Endothelial cell of umbilical vein (primary cell): ENCODE data around the gene IL4I1. TPM values are rescaled to one million over a fixed set of nuclear protein-coding genes. Genes with fewer than 3 reads are reported as not detected.

ENCODE experiments used
- BruUV-seq: library from RNA; stranded (reverse); fragments of 400-500 nt; replicated peaks from 2 replicates; lab custom pipeline; 2021; lab: Mats Ljungman, UMichigan
- CTCF ChIA-PET: fragments of 300-600, 350-600 bp; sonication (Branson Sonifier 250); formaldehyde crosslinking; loops from one replicate; lab custom pipeline; 2021; ENCODE audit warnings: antibody characterized with exemption, inconsistent platforms; lab: Charles Lee
- POLR2A ChIA-PET: fragments of 300-600, 350-600 bp; sonication (Branson Sonifier 250); formaldehyde crosslinking; loops from one replicate; lab custom pipeline; 2021; ENCODE audit warnings: antibody characterized with exemption, inconsistent platforms; lab: Charles Lee
- DNase-seq: peaks from one replicate; pipeline ENCODE4 v3.0.0-alpha.2; 2011; ENCODE audit warnings: low read depth, low spot score
- FAIRE-seq: peaks from 2 replicates; lab custom pipeline; 2011; peaks lifted over from hg19 to GRCh38; lab: Jason Lieb, UNC
- H2AFZ ChIP-seq: 2 replicates; pipeline ENCODE4 v1.6.0; 2012; ENCODE audit warnings: low read depth, low read length, control low read depth, inconsistent platforms
- H3K27ac ChIP-seq: 2 replicates; pipeline ENCODE4 v1.5.1; 2011; ENCODE audit warnings: low read depth, mild to moderate bottlenecking, control low read depth, low read length, moderate library complexity; ENCODE audit not compliant: insufficient read depth
- H3K27me3 ChIP-seq, 2 experiments: 2 replicates each; pipeline versions ENCODE4 v1.6.0 to v1.6.1; 2011; ENCODE audit warnings: low read length in 2 of 2, mixed read lengths in 1 of 2; ENCODE audit not compliant: control insufficient read depth in 2 of 2, insufficient read depth in 2 of 2
- H3K36me3 ChIP-seq, 2 experiments: 2 replicates in 1 of 2; 3 replicates in 1 of 2; pipeline ENCODE4 v1.5.1; 2011; ENCODE audit warnings: low read length in 2 of 2, mild to moderate bottlenecking in 1 of 2, moderate library complexity in 1 of 2; ENCODE audit not compliant: control insufficient read depth in 2 of 2, insufficient read depth in 2 of 2; ENCODE audit errors: extremely low read depth in 1 of 2
- H3K4me1 ChIP-seq: 3 replicates; pipeline ENCODE4 v1.5.1; 2011; ENCODE audit warnings: mild to moderate bottlenecking, low read length; ENCODE audit not compliant: control insufficient read depth, insufficient read depth; ENCODE audit errors: extremely low read depth
- H3K4me2 ChIP-seq: 2 replicates; pipeline ENCODE4 v1.6.1; 2011; ENCODE audit warnings: low read length, control low read depth, mixed read lengths; ENCODE audit not compliant: insufficient read depth
- H3K4me3 ChIP-seq, 3 experiments: fragments of 200-600 bp in 1 of 3; sonication (generic), shearing (Covaris generic) in 1 of 3; replicated peaks in 1 of 3; 2 replicates each; pipeline ENCODE4 v1.5.1; 2011 to 2016; ENCODE audit warnings: control low read depth in 3 of 3, low read length in 3 of 3, mild to moderate bottlenecking in 2 of 3, inconsistent platforms in 1 of 3, low read depth in 1 of 3, moderate library complexity in 1 of 3; ENCODE audit not compliant: insufficient read depth in 1 of 3
- H3K79me2 ChIP-seq: 2 replicates; pipeline ENCODE4 v1.6.0; 2012; ENCODE audit warnings: low read length, inconsistent platforms; ENCODE audit not compliant: control insufficient read depth, insufficient read depth
- H3K9ac ChIP-seq: replicated peaks from 2 replicates; pipeline ENCODE3; 2011; ENCODE audit warnings: low read length, control low read depth; ENCODE audit not compliant: insufficient read depth; ENCODE audit errors: extremely low read depth
- H3K9me1 ChIP-seq: replicated peaks from 3 replicates; pipeline ENCODE4 v1.6.0; 2011; ENCODE audit warnings: mild to moderate bottlenecking, low read length; ENCODE audit not compliant: control insufficient read depth, insufficient read depth; ENCODE audit errors: extremely low read depth
- H3K9me3 ChIP-seq: replicated peaks from 2 replicates; pipeline ENCODE4 v1.5.1; 2012; ENCODE audit warnings: low read length, inconsistent platforms; ENCODE audit not compliant: control insufficient read depth, insufficient read depth
- H4K20me1 ChIP-seq: replicated peaks from 2 replicates; pipeline ENCODE3; 2011; ENCODE audit warnings: mild to moderate bottlenecking, low read length; ENCODE audit not compliant: control insufficient read depth, insufficient read depth; ENCODE audit errors: extremely low read depth
- CTCF ChIP-seq, 2 donors: IDR thresholded peaks; 1 replicate in 1 of 2; 2 replicates in 1 of 2; pipeline ENCODE4 v1.5.1; 2011; ENCODE audit warnings: low read length in 2 of 2, mild to moderate bottlenecking in 2 of 2, moderate library complexity in 2 of 2, control low read depth in 1 of 2, inconsistent platforms in 1 of 2, low read depth in 1 of 2; ENCODE audit not compliant: insufficient read depth in 1 of 2; ENCODE audit errors: extremely low read depth in 1 of 2
- EZH2 ChIP-seq: IDR thresholded peaks from 2 replicates; pipeline ENCODE4 v1.6.1; 2012; ENCODE audit warnings: borderline replicate concordance, low read depth, mild to moderate bottlenecking, moderate library complexity, low read length, inconsistent platforms; ENCODE audit not compliant: severe bottlenecking
- FOS ChIP-seq: IDR thresholded peaks from 2 replicates; pipeline ENCODE4 v1.6.1; 2011; ENCODE audit warnings: mild to moderate bottlenecking, low read length, moderate library complexity, borderline replicate concordance; ENCODE audit not compliant: insufficient read depth
- GATA2 ChIP-seq: IDR thresholded peaks from 2 replicates; pipeline ENCODE4 v1.7.0; 2011; ENCODE audit warnings: low read depth, mild to moderate bottlenecking, moderate library complexity, mixed read lengths, low read length; ENCODE audit not compliant: insufficient read length, insufficient read depth
- JUN ChIP-seq: IDR thresholded peaks from 2 replicates; pipeline ENCODE4 v1.6.1; 2011; ENCODE audit warnings: borderline replicate concordance, low read depth; ENCODE audit not compliant: insufficient read length, insufficient read depth
- MAX ChIP-seq: IDR thresholded peaks from 2 replicates; pipeline ENCODE4 v1.6.1; 2011; ENCODE audit not compliant: insufficient read depth, insufficient read length
- MYC ChIP-seq: IDR thresholded peaks from one replicate; pipeline ENCODE4 v1.6.1; 2011; ENCODE audit warnings: mild to moderate bottlenecking, low read depth, low read length
- POLR2A ChIP-seq: IDR thresholded peaks from 2 replicates; pipeline ENCODE4 v1.6.1; 2012; ENCODE audit warnings: low read depth, mild to moderate bottlenecking, control low read depth, low read length
- POLR2AphosphoS5 ChIP-seq: IDR thresholded peaks from 2 replicates; pipeline ENCODE4 v1.6.1; 2012; ENCODE audit warnings: low read depth, mild to moderate bottlenecking, control low read depth, low read length, moderate library complexity; ENCODE audit not compliant: insufficient read depth
- dilution Hi-C: fragments of 300-500 bp; cut with MboI; formaldehyde crosslinking; loops from one replicate; pipeline ENCODE4 v1.15.0; 2019; ENCODE audit warnings: low sequenced_read_pairs; ENCODE audit not compliant: extremely low pct_ligation_motif_present
- intact Hi-C: fragments of 100-400 bp; cut with micrococcal nuclease; formaldehyde crosslinking; loops from one replicate; pipeline ENCODE4 v1.10.0; 2022
- polyA plus RNA-seq, 4 experiments: library from polyadenylated mRNA; depleted of rRNA in 3 of 4; stranded (reverse) in 3 of 4; unstranded in 1 of 4; fragments of >200 nt; gene quantifications; 2 replicates each; pipeline versions ENCODE4 v1.2.1 to v1.2.3, GENCODE V29; 2011 to 2012; ENCODE audit warnings: missing spikeins in 1 of 4
- total RNA-seq: library from RNA; stranded (reverse); gene quantifications from 2 replicates; pipeline ENCODE4 v1.2.3, GENCODE V29; 2021

Gene IL4I1
- total and polyA plus RNA-seq, 2 donors (not counting 3 experiments of a cell fraction or from before 2014, with no cell fraction given) = 5.0 to 5.6 TPM

GRCh38 chr19:49849433-49850220, 47.1 kb downstream of the IL4I1 start:
- CTCF ChIA-PET = interaction anchor here (1.2 to 1.8 kb wide), 2 partner anchors 20 to 31 kb away, joined by 6 to 8 read pairs; partner anchors contain the start of gene MED25
- no peaks in the 10 kb centered on the region for H3K27me3 ChIP-seq
- H3K9me3 ChIP-seq = no peaks in the 10 kb centered on the region
- no peaks in the 10 kb centered on the region for H3K9me1 ChIP-seq
- H4K20me1 ChIP-seq = no peaks in the 10 kb centered on the region
- intact Hi-C loops (loop anchor here (1.0 kb wide), 4 partner anchors 18 to 83 kb away; partner anchors contain the start of genes FUZ and PNKP), dilution Hi-C loops (no loop called here)
- no TSS peak for BruUV-seq
- FAIRE-seq (no peak), DNase-seq (no peak)
- no peak overlapping the region for H3K27ac ChIP-seq
- peaks cover 24% of the 10 kb centered on the region for H3K4me1 ChIP-seq
- H3K4me2 ChIP-seq = peak overlapping the region; percentile 72
- POLR2A ChIA-PET = interaction anchor here (1.2 kb wide), 1 partner anchor 20 kb away, joined by 5 read pairs; no protein-coding TSS in a partner anchor
- H3K79me2 ChIP-seq = peaks cover 25% of the 10 kb centered on the region
- H3K36me3 ChIP-seq = peaks cover 0 to 1% of the 10 kb centered on the region in 2 experiments
- no peak overlapping the region for H3K4me3 ChIP-seq
- TF ChIP-seq MYC = no peak
- TF ChIP-seq POLR2AphosphoS5 = no peak
- no peak overlapping the region for H3K9ac ChIP-seq
- H2AFZ ChIP-seq = no peak overlapping the region

GRCh38 chr19:49848938-49849337, 47.7 kb downstream of the IL4I1 start:
- Histone ChIP-seq H3K4me2 (no peak overlapping the region), H2AFZ (no peak overlapping the region), H3K79me2 (peaks cover 21% of the 10 kb centered on the region), H3K36me3 (no peaks in the 10 kb centered on the region), H4K20me1 (no peaks in the 10 kb centered on the region), H3K4me3 (no peak overlapping the region), H3K27me3 (no peaks in the 10 kb centered on the region), H3K9me1 (no peaks in the 10 kb centered on the region), H3K27ac (no peak overlapping the region), H3K9me3 (no peaks in the 10 kb centered on the region), H3K4me1 (peaks cover 24% of the 10 kb centered on the region), H3K9ac (no peak overlapping the region)
- no peak for TF ChIP-seq POLR2AphosphoS5
- no peak for TF ChIP-seq JUN
- TF ChIP-seq MYC = no peak
- TF ChIP-seq GATA2 = no peak
- TF ChIP-seq CTCF (IDR thresholded peaks at IDR 0.05; ENCODE audit: extremely low read depth in 1 of 2, insufficient read depth in 1 of 2, low read depth in 1 of 2, low read length in 2 of 2) = no peak
- no peak for TF ChIP-seq POLR2A
- TF ChIP-seq EZH2 = no peak
- no peak for TF ChIP-seq FOS
- no peak for TF ChIP-seq MAX
- POLR2A ChIA-PET = no interaction called here
- BruUV-seq = no TSS peak
- no peak for FAIRE-seq
- dilution Hi-C loops = no loop called here
- intact Hi-C loops = no loop called here
- DNase-seq = no peak
- CTCF ChIA-PET = interaction anchor here (0.8 to 1.5 kb wide), 2 partner anchors 35 to 44 kb away, joined by 3 to 5 read pairs; partner anchors contain the start of gene FUZ
